IPS-18c (cell line): ENCODE results near the gene SLC13A4.
"Not testable (repeated sequence)": the region's sequence is repeated elsewhere in the genome, so short reads cannot be mapped to it uniquely, and the experiment has no call there.

Experiments
- H3K4me3 ChIP-seq: 2 replicates; pipeline ENCODE4 v1.7.0; 2013; ENCODE audit warnings: low read depth, mild to moderate bottlenecking, low read length, moderate library complexity; ENCODE audit not compliant: insufficient read depth
- H3K9me3 ChIP-seq: one replicate; pipeline ENCODE4 v1.6.1; 2013; ENCODE audit warnings: mild to moderate bottlenecking, low read length, moderate library complexity; ENCODE audit not compliant: control insufficient read depth, insufficient read depth

Gene SLC13A4

GRCh38 chr7:135757719-135758411, 29.9 kb upstream of the SLC13A4 start:
- H3K9me3 ChIP-seq: no peaks in the 10 kb centered on the region
- no peak overlapping the region for H3K4me3 ChIP-seq

- Histone ChIP-seq H3K9me3 (no peaks in the 10 kb centered on the region), H3K4me3 (no peak overlapping the region)
Measured at GRCh38 chr7:135756191-135756590, 28.2 kb upstream of the SLC13A4 start.

- Histone ChIP-seq H3K9me3 (no peaks in the 10 kb centered on the region), H3K4me3 (no peak overlapping the region)
Measured at GRCh38 chr7:135755351-135755753, 27.4 kb upstream of the SLC13A4 start.

DNA sequence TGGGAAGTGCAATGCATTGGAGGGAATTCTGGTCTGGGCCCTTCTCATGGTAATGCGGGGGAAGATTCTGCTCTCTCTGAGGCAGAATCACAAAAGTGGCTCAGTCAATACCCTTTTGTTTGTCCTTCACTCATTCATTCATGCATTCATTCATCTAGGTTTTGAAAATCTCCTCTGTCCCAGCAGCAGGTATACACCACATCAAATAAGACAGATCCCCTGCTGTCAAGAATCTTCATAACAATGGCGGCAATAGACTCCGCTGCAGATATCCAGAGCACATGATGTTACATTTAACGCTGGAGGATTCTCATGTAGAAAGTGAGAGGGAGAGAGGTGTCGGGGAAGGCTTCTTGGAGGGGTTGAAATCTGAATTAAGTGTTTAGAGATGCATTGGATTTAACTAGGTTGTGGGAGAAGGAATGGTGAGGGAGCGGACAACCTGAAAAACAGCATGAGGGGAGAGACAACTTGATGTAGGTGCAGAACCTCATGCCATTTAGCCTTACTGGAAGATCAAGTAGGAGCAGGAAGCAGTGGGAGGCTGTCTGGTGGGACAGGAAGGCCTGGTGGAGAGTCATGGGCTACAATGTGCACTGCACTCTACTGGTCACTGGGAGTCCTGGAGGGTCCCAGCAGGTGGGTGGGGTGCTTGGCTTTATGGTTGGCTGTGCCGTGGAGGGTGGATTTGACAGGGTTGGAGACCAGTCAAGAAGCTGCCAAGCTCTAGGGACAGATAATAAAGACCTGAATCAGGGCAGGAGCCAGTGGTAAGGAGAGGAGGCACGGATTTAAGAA, 25.8 kb upstream of the SLC13A4 start:
- no peak overlapping the region for H3K4me3 ChIP-seq
- no peaks in the 10 kb centered on the region for H3K9me3 ChIP-seq

- H3K4me3 ChIP-seq: no peak within 1 kb of the TSS
Measured at GRCh38 chr7:135748770-135749169, 20.8 kb upstream of the SLC13A4 start, which contains the start of gene FAM180A. Gene FAM180A, minus strand, starts transcription at chr7:135748813. Its CDS starts 233 bp downstream, at chr7:135748580.

GRCh38 chr7:135747366-135747765, 19.4 kb upstream of the SLC13A4 start:
- H3K4me3 ChIP-seq: no peak overlapping the region
- no peaks in the 10 kb centered on the region for H3K9me3 ChIP-seq

More at GRCh38 chr7:135748770-135749169, 20.8 kb upstream of the SLC13A4 start, which contains the start of gene FAM180A:
- H3K9me3 ChIP-seq: no peaks in the 10 kb centered on the region

- peaks cover 2% of the 10 kb centered on the region for H3K9me3 ChIP-seq
- no peak overlapping the region for H3K4me3 ChIP-seq
Measured at GRCh38 chr7:135745703-135746312, 17.8 kb upstream of the SLC13A4 start.

GRCh38 chr7:135744938-135745702, 17.1 kb upstream of the SLC13A4 start:
- Histone ChIP-seq H3K9me3 (peaks cover 2% of the 10 kb centered on the region), H3K4me3 (no peak overlapping the region)

- H3K9me3 ChIP-seq: peaks cover 2% of the 10 kb centered on the region
- no peak overlapping the region for H3K4me3 ChIP-seq
Measured at GRCh38 chr7:135743907-135744731, 16.1 kb upstream of the SLC13A4 start.

- Histone ChIP-seq H3K4me3 (no peak overlapping the region), H3K9me3 (peaks cover 2% of the 10 kb centered on the region)
Measured at GRCh38 chr7:135742371-135742770, 14.4 kb upstream of the SLC13A4 start.

DNA sequence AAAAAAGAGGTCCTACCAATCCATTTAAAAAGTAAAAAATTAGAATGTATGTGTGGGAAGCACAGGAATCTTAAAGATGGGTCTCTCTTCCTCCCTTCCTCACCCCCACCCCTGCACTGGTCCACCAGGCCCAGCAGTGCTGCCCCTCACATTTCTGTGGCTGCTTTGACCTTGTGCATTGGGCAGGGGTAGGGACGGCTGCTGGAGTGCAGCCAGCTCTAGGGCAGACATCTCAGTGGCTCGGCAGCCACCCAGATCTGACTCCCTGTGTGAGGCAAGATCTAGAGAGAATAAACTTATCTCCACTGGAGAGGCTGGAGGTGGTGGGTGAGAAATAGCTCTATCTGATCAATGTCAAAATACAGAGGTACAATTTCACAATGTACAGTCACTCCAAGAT, 13.9 kb upstream of the SLC13A4 start:
- H3K9me3 ChIP-seq: peaks cover 2% of the 10 kb centered on the region

GRCh38 chr7:135740889-135741288, 12.9 kb upstream of the SLC13A4 start:
- no peak overlapping the region for H3K4me3 ChIP-seq
- peaks cover 2% of the 10 kb centered on the region for H3K9me3 ChIP-seq

More for the DNA sequence above, 13.9 kb upstream of the SLC13A4 start:
- H3K4me3 ChIP-seq: no peak overlapping the region

DNA sequence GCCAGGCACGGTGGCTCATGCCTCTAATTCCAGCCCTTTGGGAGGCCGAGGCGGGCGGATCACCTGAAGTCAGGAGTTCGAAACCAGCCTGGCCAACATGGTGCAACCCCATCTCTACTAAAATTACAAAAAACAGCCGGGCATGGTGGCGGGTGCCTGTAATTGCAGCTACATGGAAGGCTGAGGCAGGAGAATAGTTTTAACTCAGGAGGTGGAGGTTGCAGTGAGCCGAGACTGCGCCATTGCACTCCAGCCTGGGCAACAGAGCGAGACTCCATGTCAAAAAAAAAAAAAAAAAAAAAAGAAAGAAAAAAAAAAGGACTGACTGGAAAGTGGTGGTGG, 9.3 kb upstream of the SLC13A4 start:
- H3K9me3 ChIP-seq, H3K4me3 ChIP-seq: not testable (repeated sequence)

DNA sequence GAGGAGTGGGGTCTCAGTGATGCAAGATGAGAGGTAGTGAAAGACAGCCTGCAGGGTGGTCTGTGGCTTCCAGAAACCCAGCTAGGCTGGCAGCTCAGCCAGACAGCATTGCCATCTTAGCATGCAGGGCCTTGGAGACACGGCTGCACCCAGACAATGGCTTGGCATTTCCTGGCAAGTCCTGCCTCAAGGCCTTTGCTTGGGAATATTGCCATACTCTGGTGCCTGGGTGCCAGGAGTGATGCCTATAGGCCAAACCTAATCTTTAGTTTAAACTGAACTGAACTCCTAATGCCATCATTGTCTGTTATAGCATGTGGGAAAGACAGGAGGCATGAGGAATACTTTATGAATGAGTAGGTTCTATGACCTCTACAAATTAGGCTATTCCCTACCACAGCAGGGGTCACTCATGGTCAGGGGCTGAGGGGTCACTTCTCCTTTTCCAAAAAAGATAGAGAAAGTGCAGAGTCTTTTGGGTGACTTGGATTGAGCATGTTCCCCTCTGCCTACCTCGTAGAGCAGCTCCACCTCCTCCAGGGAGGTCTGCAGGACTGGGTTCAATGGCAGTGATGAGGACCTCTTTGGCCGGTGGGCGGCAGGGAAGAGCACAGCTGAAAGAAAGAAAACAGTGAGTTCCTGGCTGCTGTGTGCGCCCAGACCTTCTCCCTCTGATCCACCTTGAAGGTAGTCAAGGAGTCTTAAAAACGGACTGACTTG, 8.8 kb upstream of the SLC13A4 start:
- Histone ChIP-seq H3K4me3 (no peak overlapping the region), H3K9me3 (no peaks in the 10 kb centered on the region)

DNA sequence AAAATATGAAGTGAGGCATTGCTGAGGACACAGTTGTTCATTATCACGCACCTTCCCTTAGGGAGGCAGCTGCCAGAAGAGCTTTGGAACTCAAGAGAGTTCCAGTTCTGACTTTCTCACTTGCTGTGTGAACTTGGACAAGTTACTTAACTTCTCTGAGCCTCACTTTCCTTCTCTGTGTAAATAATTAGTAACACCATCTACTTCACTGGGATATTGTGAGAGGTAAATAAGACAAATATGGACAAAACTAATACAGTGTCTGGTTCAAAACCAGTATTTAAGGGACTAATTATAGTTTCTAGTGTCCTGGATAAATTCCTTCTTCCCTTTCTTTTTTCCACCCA, 6.3 kb upstream of the SLC13A4 start:
- Histone ChIP-seq H3K4me3 (no peak overlapping the region), H3K9me3 (no peaks in the 10 kb centered on the region)
